Muscle of arm (tissue), 12 donors: ENCODE measurements around the gene RGS2. TPM values are rescaled to one million over a fixed set of nuclear protein-coding genes. Genes with fewer than 3 reads are reported as not detected.
A peak's percentile ranks its signal among the peaks of the same experiment; 100 is the strongest.

Experiments used
- DNase-seq: peaks from one replicate; pipeline ENCODE4 v3.0.0-alpha.2; 2013
- polyA plus RNA-seq, 12 donors: library from polyadenylated mRNA; unstranded; fragments of 120-200 nt; gene quantifications; one replicate each; pipeline ENCODE4 v1.2.1, GENCODE V29; 2013; ENCODE audit not compliant: insufficient read length in 12 of 12

The RGS2 gene
- polyA plus RNA-seq, 12 donors = 56.4 to 230 (median 109) TPM; not detected in 1

GRCh38 chr1:192821296-192821695 is 12.5 kb downstream of the RGS2 start:
- DNase-seq = no peak

DNA sequence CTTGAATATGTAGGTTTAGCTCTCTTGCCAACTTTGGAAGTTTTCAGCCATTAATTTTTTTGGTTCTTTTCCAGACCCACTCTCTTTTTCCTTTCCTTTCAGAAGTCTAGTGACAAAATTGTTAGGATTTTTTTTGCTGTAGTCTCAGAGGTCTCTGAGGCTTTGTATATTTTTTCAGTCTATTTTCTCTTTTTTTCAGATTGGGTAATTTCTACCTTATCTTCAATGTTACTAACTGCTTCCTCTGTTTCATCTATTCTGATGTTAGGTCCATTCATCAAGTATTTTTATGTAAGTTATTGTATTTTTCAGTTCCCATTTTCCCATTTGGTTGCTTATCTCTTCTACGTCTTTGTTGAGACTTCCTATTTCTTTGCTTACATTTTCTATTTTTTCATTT is 15.7 kb downstream of the RGS2 start:
- DNase-seq = no peak

GRCh38 chr1:192826791-192827546 is 18.1 kb downstream of the RGS2 start:
- no peak for DNase-seq

GRCh38 chr1:192830595-192831246 is 21.9 kb downstream of the RGS2 start:
- no peak for DNase-seq

DNA sequence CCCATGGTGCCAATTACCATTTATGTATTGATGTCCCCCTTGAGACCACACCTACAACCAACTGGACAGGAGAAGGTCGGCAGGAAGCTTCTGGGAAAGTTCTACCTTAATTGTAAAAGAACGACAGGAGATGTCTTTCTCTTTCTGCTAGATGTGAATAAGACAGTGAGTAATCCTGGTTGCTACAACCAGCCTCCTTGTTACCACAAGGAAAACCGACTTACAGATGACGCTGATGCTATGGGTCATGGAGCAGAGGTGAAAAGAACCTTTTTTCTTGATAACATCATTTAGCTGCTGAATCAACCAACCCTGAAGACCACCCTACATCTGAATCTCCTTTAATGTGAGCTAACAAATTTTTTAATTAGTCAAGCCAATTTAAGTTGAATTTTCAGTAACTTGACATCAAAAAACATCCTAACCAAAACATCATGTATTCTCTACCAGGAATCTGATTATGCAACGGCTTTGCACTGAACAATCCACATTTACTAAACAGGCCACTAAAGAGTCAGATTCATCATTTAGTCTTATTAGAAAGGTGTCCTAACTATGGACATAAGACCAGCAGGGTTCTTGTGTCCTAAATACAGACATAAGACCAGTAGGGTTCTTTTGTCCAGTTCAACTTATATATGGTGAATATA is 23.0 kb downstream of the RGS2 start:
- DNase-seq = no peak

DNA sequence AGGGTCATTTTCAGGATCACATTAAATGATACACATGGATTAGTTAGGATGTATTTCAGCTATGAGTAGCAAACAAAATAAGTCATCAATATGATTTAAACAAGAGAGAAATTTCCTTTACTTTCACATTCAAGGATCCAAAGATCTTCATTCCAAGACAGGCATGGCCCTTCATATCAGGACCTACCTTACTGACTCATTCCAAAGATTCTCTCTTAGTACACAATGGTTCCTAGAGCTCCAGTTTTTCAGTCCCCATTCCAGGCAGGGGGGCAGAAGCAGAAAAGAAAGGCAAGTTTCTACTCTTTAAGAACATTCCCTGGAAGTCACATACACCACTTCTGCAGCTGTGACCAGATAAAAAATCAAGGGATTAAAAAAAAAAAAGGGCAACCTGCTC is 23.7 kb downstream of the RGS2 start:
- DNase-seq = no peak

DNA sequence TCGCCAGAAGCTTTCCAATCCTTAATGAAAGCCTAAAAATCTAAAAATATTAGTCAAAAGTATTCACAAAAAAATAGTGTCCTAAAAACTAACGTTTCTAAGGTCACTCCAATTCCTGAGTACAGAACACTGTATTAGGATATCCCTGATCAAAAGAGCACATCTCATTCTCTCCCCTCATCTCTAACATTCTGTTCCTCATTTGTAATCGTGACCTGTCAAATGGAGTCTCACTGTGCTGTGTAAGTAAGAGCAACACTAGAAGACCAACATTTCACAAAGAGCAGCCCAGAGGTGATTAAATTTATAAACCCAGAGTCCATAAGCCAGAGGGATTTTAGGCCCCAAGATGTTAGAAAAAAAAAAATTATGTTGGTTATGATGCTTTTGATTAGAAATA is 26.3 kb downstream of the RGS2 start:
- no peak for DNase-seq

DNA sequence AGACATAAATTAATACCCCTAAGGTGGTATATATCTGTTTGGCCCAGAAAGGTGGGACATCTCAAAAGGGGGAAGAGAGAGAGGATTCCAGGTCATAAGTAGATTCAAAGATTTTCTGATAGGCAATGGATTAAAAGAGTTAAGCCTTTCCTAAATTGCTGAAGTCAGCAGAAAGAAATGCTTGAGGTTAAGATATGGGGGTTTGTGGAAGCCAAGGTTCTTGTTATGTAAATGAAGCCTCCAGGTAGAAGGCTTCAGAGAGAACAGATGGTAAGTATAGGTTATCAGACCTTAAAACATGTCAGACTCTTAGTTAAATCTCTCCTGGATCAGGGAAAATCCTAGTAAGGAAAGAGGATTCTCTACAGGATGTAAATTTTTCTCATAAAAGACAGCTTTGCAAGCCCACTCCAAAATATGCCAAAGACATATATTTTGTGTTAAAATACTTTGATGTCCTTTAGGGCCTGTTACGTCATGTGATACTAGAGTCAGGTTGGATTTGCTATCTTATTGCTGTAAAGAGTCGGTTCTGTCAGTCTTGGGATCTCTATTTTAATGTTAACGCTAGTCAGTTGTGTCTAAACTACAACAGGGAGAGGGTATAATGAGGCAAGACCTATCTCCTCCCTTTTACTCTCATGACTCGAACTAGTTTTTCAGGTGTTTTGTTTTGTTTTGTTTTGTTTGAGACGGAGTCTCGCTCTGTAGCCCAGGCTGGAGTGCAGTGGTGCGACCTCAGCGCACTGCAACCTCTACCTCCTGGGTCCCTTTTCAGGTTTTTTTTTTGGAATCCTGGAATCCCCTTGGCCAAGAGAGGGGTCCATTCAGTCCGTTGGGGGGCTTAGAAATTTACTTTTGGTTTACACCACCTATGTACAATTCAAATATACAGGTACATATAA is 30.6 kb downstream of the RGS2 start:
- no peak for DNase-seq

GRCh38 chr1:192844360-192844759 is 35.5 kb downstream of the RGS2 start:
- no peak for DNase-seq

DNA sequence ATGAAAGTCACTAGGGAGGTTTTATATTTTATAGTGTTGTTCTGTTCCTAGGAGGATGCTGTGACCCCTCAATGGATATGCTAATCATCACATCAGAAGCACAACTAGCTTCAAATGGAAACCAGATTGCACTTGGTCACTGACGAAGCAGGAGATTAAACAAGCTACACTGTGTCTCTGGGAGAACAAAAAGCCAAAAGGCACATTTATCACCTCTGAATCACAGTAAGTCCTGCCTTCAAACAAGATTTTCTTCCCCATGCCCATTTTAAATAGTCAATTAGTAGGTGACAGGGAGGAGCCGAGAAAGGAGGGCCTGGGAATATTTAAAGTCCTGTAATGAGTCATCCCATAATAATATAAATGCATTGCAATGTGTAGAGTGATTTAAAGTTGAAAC is 38.1 kb downstream of the RGS2 start:
- no peak for DNase-seq

DNA sequence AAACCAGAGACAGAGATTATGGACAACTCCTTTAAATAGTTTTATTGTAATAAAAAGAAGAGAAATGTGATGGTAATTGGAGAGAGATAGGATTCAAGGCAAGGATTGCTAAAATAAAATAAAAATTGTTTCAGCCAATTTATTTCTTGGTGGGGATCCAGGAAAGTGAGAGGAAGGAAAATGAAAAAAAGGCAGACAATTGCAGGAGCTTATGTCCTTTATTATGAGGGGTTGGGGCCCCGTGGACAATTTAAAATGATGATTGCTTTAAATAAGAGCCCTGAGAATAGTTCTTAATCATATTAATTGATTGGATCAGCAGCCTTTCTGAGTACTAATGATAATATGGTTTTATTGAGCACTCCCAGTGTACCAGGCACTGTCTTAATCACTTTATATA is 40.2 kb downstream of the RGS2 start:
- peak; percentile 11 for DNase-seq

DNA sequence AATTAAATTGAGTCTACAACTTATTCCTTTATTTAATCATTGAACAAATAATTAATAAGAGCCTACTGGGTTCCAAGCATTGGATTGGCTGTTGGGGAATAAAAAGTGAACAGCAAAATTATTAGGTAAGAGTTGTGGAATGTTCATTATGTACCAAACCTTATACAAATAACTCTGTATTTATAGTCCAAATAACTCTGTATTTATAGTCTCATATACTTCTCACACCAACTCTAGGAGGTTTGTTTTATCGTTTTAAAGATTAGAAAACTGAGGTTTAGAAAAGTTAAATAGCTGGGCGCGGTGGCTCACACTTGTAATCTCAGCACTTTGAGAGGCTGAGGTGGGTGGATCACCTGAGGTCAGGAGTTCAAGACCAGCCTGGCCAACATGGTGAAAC is 40.6 kb downstream of the RGS2 start:
- DNase-seq = no peak

DNA sequence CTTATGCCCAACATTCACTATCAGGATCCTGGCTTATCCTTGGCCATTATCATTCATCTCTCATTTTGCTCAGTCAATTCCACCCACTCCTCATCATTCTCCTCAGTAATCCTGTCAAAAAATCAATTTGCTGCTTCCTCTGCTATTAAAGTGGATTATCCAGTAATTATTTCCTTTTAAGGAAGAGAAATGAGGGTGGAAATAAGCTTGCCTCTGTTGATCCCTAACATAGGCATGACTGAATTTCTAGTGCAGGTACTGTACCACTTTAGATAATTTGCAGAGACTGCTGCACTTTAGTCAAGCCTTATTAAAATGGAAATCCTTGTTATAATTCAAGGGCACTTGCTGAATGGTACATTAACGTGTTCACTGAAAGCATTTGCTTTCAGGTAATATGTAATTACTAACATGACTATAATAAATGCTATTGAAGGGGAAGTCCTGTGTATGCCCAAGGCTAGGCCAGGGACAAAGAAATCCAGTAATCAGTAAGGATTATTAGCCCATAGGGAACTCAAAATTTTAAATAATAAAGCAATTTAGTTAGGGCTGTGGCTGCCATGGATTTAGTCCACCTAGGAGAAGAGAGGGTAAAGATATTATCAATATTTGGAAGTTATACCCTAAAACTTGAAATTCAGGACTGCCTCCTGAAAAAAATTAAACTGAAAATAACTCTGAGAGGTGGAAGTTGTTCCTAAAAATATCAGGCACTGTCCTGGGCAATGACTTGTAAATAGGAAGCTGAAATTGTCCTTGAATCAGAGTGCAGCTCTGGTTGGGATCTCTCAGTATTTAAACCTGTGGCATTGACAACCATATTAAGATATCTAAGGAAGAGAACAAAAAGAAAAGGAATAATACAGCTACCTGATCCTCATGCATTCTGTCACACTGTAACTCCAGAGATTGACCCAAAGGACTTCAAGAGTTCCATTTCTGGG is 43.4 kb downstream of the RGS2 start:
- DNase-seq = no peak

- no peak for DNase-seq
These were observed 49.6 kb downstream of the RGS2 start for GRCh38 chr1:192858456-192858855.

DNA sequence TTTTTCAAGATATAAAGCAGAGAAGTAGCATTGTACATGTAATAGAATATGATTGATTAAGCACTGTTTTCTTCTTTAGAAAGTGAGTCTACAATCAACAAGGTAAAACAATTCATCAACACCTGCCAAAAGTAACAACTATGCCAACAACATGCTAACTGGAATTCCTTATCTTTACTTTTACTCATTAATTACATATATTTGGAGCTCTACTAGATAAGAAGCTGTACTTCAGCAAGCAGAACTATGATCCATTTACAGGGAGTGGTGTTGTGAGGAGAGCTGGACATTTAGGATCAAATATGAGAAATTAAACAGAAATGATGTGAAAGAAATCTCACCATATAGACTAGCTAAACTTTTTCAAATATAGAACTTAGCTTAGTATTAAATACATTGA is 51.0 kb downstream of the RGS2 start:
- DNase-seq = no peak

DNA sequence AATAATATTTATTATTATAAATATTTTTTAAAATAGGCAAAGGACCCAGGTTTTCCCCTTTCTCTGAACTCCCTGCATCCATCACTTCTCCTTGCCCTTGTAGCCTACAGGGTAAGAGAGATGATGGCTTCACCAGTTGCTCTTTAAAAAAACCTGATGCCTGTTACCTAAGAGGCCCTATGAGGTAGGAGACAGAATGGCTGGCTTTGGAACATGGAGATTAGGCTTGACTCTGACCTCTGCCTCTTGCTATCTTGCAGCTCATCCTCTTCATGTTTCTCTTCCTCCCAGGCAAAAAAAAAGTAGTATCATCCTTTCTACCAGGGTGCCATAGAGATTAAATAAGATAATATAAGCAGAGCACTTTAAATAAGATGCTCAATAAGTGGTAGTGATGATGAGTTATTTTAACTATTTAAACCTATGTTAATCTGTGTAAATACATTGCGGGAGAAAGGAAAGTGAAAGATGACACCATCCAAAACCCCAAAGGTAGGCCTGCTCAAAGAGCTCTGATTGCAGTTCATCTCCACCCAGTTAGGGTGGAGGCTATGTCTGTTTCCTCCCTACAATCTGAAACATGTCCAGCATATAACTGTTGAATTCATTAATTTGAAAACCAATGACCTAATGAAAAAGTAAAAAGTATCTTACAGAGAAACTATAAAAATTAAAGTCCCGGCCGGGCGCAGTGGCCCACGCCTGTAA is 51.8 kb downstream of the RGS2 start:
- DNase-seq = no peak

DNA sequence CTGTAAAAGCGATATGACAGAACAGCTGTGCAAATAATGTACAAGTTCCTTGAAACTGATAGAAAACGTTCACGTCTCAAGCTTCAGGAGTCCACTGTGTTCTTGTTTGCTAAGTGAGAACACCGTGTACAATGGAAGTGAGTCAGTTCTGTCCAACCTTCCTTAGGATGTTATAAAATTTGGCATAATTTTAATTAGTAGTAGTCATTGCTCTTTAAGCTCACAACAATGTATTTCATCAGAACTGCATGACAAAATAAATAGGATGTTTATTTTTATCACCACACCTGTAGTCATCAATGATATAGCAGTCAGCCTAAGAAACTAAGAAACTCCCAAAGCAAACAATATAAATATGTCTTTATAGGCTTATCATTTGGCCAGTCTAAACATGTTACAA is 53.0 kb downstream of the RGS2 start:
- no peak for DNase-seq
